Measurements from ENCODE around the gene CASP2.
"Not testable (repeated sequence)": the region's sequence is repeated elsewhere in the genome, so short reads cannot be mapped to it uniquely, and the experiment has no call there.

GRCh38 chr7:143289888-143290287, 1.7 kb downstream of the CASP2 start:
- not testable (repeated sequence) for TF ChIP-seq EZH2phosphoT487 (IDR thresholded peaks at IDR 0.05; ENCODE audit: insufficient read depth, low read depth); EZH2 (IDR thresholded peaks at IDR 0.05; ENCODE audit: insufficient read depth, poor library complexity, severe bottlenecking)

Measured in GM23248 (cell line).